ENCODE measurements around the gene ACTMAP. TPM values are rescaled to one million over a fixed set of nuclear protein-coding genes. Genes with fewer than 3 reads are reported as not detected.

Gene ACTMAP
- total and polyA plus RNA-seq, 4 donors: 0.93 to 7.7 (median 3.0) TPM

Small RNA genes lying within 50 kb of the gene (small RNA-seq; reads per million reads assigned to genes)
- gene RNU6-195P: not detected

Other genes with a start within 250 kb of the ACTMAP start
- gene SHKBP1, start 173.6 kb downstream of the ACTMAP start, total RNA-seq: 10 to 100 TPM; 10.1 to 11.0 TPM
- 10 to 100 TPM; 19.8 to 22.9 TPM for gene SHKBP1, start 173.6 kb downstream of the ACTMAP start, polyA plus RNA-seq
- 10 to 100 TPM; 14.0 to 21.6 TPM for gene LTBP4, start 149.1 kb downstream of the ACTMAP start, total RNA-seq
- gene LTBP4, start 149.1 kb downstream of the ACTMAP start, polyA plus RNA-seq: 10 to 100 TPM in 1 of 2 donors, 1 to 10 TPM in 1; 9.6 to 28.7 TPM
- gene NUMBL, start 59.8 kb downstream of the ACTMAP start, total RNA-seq: 1 to 10 TPM; 1.4 to 3.9 TPM
- gene NUMBL, start 59.8 kb downstream of the ACTMAP start, polyA plus RNA-seq: 1 to 10 TPM; 1.1 to 4.6 TPM
- gene COQ8B, start 33.6 kb downstream of the ACTMAP start, total RNA-seq: 10 to 100 TPM; 15.2 to 24.7 TPM
- gene COQ8B, start 33.6 kb downstream of the ACTMAP start, polyA plus RNA-seq: 10 to 100 TPM in 1 of 2 donors, 1 to 10 TPM in 1; 6.4 to 30.6 TPM
- 10 to 100 TPM in 1 of 2 donors, 1 to 10 TPM in 1; 5.1 to 12.5 TPM for gene ITPKC, start 33.4 kb downstream of the ACTMAP start, total RNA-seq
- 10 to 100 TPM in 1 of 2 donors, 1 to 10 TPM in 1; 4.2 to 10.2 TPM for gene ITPKC, start 33.4 kb downstream of the ACTMAP start, polyA plus RNA-seq
- 10 to 100 TPM; 11.8 to 27.1 TPM for gene SNRPA, start 726 bp upstream of the ACTMAP start, total RNA-seq
- gene SNRPA, start 726 bp upstream of the ACTMAP start, polyA plus RNA-seq: 10 to 100 TPM; 12.4 to 21.6 TPM
- under 1 TPM in 1 of 2 donors, not detected in 1; 0.42 TPM for gene MIA, start 25.0 kb upstream of the ACTMAP start, total RNA-seq
- gene MIA, start 25.0 kb upstream of the ACTMAP start, polyA plus RNA-seq: under 1 TPM in 1 of 2 donors, not detected in 1; 0.44 TPM
- 1 to 10 TPM; 5.5 to 9.0 TPM for gene RAB4B, start 27.8 kb upstream of the ACTMAP start, total RNA-seq
- 10 to 100 TPM; 16.8 to 16.9 TPM for gene RAB4B, start 27.8 kb upstream of the ACTMAP start, polyA plus RNA-seq
- gene EGLN2, start 48.7 kb upstream of the ACTMAP start, total RNA-seq: 10 to 100 TPM; 34.8 to 56.3 TPM
- 10 to 100 TPM; 45.2 to 50.2 TPM for gene EGLN2, start 48.7 kb upstream of the ACTMAP start, polyA plus RNA-seq
- 10 to 100 TPM in 1 of 2 donors, under 1 TPM in 1; 0.09 to 56.1 TPM for gene CYP2A6, start 100.0 kb upstream of the ACTMAP start, total RNA-seq
- gene CYP2A6, start 100.0 kb upstream of the ACTMAP start, polyA plus RNA-seq: 1,000 to 10,000 TPM in 1 of 2 donors, 10 to 100 TPM in 1; 63.1 to 1,020 TPM
- gene CYP2A7, start 131.8 kb upstream of the ACTMAP start, total RNA-seq: 1 to 10 TPM in 1 of 2 donors, not detected in 1; 7.4 TPM
- 10 to 100 TPM in 1 of 2 donors, 1 to 10 TPM in 1; 3.3 to 57.9 TPM for gene CYP2A7, start 131.8 kb upstream of the ACTMAP start, polyA plus RNA-seq
- 10 to 100 TPM in 1 of 2 donors, not detected in 1; 13.0 TPM for gene CYP2B6, start 240.8 kb upstream of the ACTMAP start, total RNA-seq
- gene CYP2B6, start 240.8 kb upstream of the ACTMAP start, polyA plus RNA-seq: 100 to 1,000 TPM in 1 of 2 donors, 10 to 100 TPM in 1; 16.6 to 751 TPM

Measured in liver (tissue), 5 donors.